NT2/D1 (cell line): Measurements from ENCODE around the gene FAM181A.

Source experiments
- DNase-seq: peaks from one replicate; pipeline ENCODE4 v3.0.0-alpha.2; 2011; ENCODE audit warnings: low read depth, low spot score
- H3K27me3 ChIP-seq: 2 replicates; pipeline ENCODE4 v1.6.0; 2011; ENCODE audit warnings: mild to moderate bottlenecking; ENCODE audit not compliant: insufficient read length, insufficient read depth
- H3K36me3 ChIP-seq: 2 replicates; pipeline ENCODE4 v1.6.1; 2011; ENCODE audit warnings: mild to moderate bottlenecking, low read length, mixed read lengths; ENCODE audit not compliant: insufficient read depth, insufficient read length
- H3K4me1 ChIP-seq: 2 replicates; pipeline ENCODE4 v1.5.1; 2011; ENCODE audit not compliant: insufficient read depth, insufficient read length
- H3K4me3 ChIP-seq: 2 replicates; pipeline ENCODE4 v1.5.1; 2011; ENCODE audit warnings: low read depth; ENCODE audit not compliant: insufficient read length
- H3K9ac ChIP-seq: 2 replicates; pipeline ENCODE4 v1.6.0; 2011; ENCODE audit warnings: low read depth; ENCODE audit not compliant: insufficient read length
- H3K9me3 ChIP-seq: 2 replicates; pipeline ENCODE4 v1.5.1; 2011; ENCODE audit warnings: mild to moderate bottlenecking, low read length; ENCODE audit not compliant: insufficient read depth
- SUZ12 ChIP-seq: IDR thresholded peaks from 2 replicates; pipeline ENCODE4 v1.6.1; 2011; ENCODE audit not compliant: insufficient read length, insufficient read depth; ENCODE audit errors: extremely low read depth
- YY1 ChIP-seq: IDR thresholded peaks from 2 replicates; pipeline ENCODE4 v1.6.1; 2011; ENCODE audit not compliant: insufficient read length, insufficient read depth
- ZNF274 ChIP-seq: IDR thresholded peaks from 2 replicates; pipeline ENCODE4 v1.6.1; 2011; ENCODE audit warnings: mild to moderate bottlenecking, low read depth, low read length

Gene FAM181A

GRCh38 chr14:93926873-93927799 lies at the start of gene FAM181A:
Gene FAM181A (plus strand): TSS chr14:93927344. CDS start chr14:93928286, 942 bp downstream.
- Histone ChIP-seq H3K4me1 (peaks cover 9% of the 10 kb centered on the region), H3K27me3 (no peaks in the 10 kb centered on the region), H3K36me3 (no peaks in the 10 kb centered on the region), H3K9ac (no peak within 1 kb of the TSS), H3K9me3 (no peaks in the 10 kb centered on the region), H3K4me3 (no peak within 1 kb of the TSS)
- DNase-seq: no peak
- TF ChIP-seq YY1 (no peak), SUZ12 (no peak), ZNF274 (no peak)

DNA sequence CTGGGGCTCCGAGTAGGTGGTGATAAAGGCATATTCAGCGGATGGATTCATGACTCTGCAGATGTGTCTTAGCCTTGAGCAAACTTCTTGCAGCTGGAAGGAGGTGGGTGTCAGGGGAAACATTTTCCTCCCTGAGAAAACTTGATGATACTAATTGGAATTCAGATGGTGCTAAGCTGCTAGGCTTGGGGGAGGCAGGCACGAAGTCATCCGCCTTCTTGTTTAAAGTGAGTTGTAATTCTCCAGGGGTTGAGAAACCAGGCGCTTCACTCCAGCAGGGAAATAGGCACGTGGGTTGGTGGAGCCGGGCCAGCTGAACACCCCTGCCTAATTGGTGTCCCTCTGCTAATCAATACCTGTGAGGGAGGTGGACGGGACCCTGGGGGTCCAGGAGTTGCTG lies 48.9 kb upstream of the FAM181A start:
- Histone ChIP-seq H3K9ac (no peak overlapping the region), H3K4me3 (no peak overlapping the region), H3K36me3 (no peaks in the 10 kb centered on the region), H3K27me3 (no peaks in the 10 kb centered on the region), H3K4me1 (peaks cover 6% of the 10 kb centered on the region), H3K9me3 (peaks cover 36% of the 10 kb centered on the region; the same call in 1 of the 2 replicates)
- TF ChIP-seq SUZ12 (no peak), YY1 (no peak)
- DNase-seq: no peak

DNA sequence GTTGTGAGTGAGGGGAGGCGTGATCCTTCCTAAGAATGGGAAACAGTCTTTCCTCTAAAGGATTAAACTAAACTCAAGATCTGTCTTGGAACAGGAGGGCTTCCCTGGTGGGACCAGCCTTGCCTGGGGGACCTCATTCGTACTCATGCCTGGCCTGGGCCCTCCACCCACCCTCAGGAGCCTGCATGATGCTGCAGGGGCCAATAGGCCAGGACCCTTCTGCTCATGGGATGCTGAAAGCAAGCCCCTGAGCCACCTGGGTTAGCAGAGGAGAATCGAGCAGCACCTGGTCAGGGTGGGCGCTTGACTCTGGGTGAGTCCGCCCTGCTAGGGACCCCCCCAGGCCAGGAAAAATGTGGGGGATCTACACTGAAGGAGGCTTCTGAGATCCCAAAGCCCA lies 48.3 kb upstream of the FAM181A start:
- no peak for DNase-seq
- H3K36me3 ChIP-seq: no peaks in the 10 kb centered on the region
- H3K4me3 ChIP-seq: no peak overlapping the region
- H3K9me3 ChIP-seq: peaks cover 33% of the 10 kb centered on the region; the same call in 1 of the 2 replicates
- no peak for TF ChIP-seq ZNF274
- TF ChIP-seq SUZ12: no peak
- TF ChIP-seq YY1: no peak
- H3K9ac ChIP-seq: no peak overlapping the region
- H3K27me3 ChIP-seq: no peaks in the 10 kb centered on the region
- H3K4me1 ChIP-seq: peaks cover 4% of the 10 kb centered on the region

DNA sequence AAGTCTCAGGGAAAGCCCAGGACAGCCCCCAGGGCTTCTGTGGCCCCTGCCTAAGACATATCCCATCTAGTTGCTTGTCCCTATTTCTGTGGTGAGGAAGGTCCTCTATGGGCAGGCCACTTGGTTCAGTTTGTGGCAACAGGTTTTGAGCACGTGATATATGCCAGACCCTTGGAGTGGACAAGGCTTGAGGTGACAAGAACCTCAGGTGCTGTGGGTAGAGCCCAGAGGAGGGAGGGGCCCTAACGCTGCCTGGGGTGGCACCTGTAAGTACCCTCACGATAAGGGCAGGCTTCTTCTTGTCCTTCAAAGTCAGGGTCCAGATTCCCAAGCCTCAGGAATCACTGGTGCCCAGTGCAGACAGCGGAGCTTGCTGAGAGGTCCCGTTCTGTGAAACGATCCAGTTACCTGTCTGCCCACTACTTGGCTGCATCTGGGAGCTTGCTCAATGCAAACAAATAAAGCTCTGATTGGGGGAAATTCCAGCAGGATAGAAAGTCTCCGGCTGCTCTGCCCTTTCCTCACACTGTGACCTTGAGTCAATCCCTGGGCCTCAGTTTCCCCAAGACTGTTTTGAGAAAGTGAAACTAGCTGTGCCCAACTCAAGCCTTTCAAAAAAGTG lies 47.7 kb upstream of the FAM181A start:
- no peak overlapping the region for H3K4me3 ChIP-seq
- DNase-seq: no peak
- peaks cover 4% of the 10 kb centered on the region for H3K4me1 ChIP-seq
- H3K9me3 ChIP-seq: peaks cover 28% of the 10 kb centered on the region; the same call in 1 of the 2 replicates
- H3K27me3 ChIP-seq: no peaks in the 10 kb centered on the region
- TF ChIP-seq SUZ12 (no peak), YY1 (no peak), ZNF274 (no peak)
- no peak overlapping the region for H3K9ac ChIP-seq
- H3K36me3 ChIP-seq: no peaks in the 10 kb centered on the region

GRCh38 chr14:93880021-93880820 lies 46.9 kb upstream of the FAM181A start:
- TF ChIP-seq SUZ12 (no peak), ZNF274 (no peak), YY1 (no peak)
- Histone ChIP-seq H3K36me3 (no peaks in the 10 kb centered on the region), H3K9me3 (peaks cover 22% of the 10 kb centered on the region; the same call in 1 of the 2 replicates), H3K4me1 (peaks cover 4% of the 10 kb centered on the region), H3K9ac (no peak overlapping the region), H3K4me3 (no peak overlapping the region), H3K27me3 (no peaks in the 10 kb centered on the region)
- DNase-seq: no peak

- Histone ChIP-seq H3K9me3 (peaks cover 22% of the 10 kb centered on the region; the same call in 1 of the 2 replicates), H3K27me3 (no peaks in the 10 kb centered on the region), H3K4me3 (no peak overlapping the region), H3K4me1 (peaks cover 4% of the 10 kb centered on the region), H3K36me3 (no peaks in the 10 kb centered on the region), H3K9ac (no peak overlapping the region)
- no peak for DNase-seq
- TF ChIP-seq YY1: no peak
Measured at GRCh38 chr14:93884950-93885349, 42.2 kb upstream of the FAM181A start.
